ENCODE results near the gene MKKS.
"Not testable (repeated sequence)": the region's sequence is repeated elsewhere in the genome, so short reads cannot be mapped to it uniquely, and the experiment has no call there.

Gene MKKS

GRCh38 chr20:10404959-10405530 is 29.0 kb downstream of the MKKS start:
- no peak overlapping the region for H3K4me3 ChIP-seq (ENCODE audit: low read depth, low read length)
- no peaks in the 10 kb centered on the region for H3K27me3 ChIP-seq (ENCODE audit: control insufficient read depth, insufficient read depth, low read length)
- H3K4me1 ChIP-seq (ENCODE audit: control insufficient read depth, insufficient read depth, low read length) = no peaks in the 10 kb centered on the region

GRCh38 chr20:10404023-10404628 is 29.9 kb downstream of the MKKS start:
- Histone ChIP-seq H3K4me3 (ENCODE audit: low read depth, low read length) (no peak overlapping the region), H3K36me3 (ENCODE audit: control insufficient read depth, insufficient read depth, low read length) (peaks cover 4% of the 10 kb centered on the region), H3K4me1 (ENCODE audit: control insufficient read depth, insufficient read depth, low read length) (no peaks in the 10 kb centered on the region), H3K9me3 (ENCODE audit: control insufficient read depth, insufficient read depth, low read length) (no peaks in the 10 kb centered on the region), H3K9ac (ENCODE audit: low read depth, low read length) (no peak overlapping the region), H3K27me3 (ENCODE audit: control insufficient read depth, insufficient read depth, low read length) (no peaks in the 10 kb centered on the region)

More at GRCh38 chr20:10404959-10405530, 29.0 kb downstream of the MKKS start:
- Histone ChIP-seq H3K36me3 (ENCODE audit: control insufficient read depth, insufficient read depth, low read length) (peaks cover 4% of the 10 kb centered on the region), H3K9ac (ENCODE audit: low read depth, low read length) (no peak overlapping the region), H3K9me3 (ENCODE audit: control insufficient read depth, insufficient read depth, low read length) (no peaks in the 10 kb centered on the region)

GRCh38 chr20:10402938-10403608 is 30.9 kb downstream of the MKKS start:
- Histone ChIP-seq H3K4me1 (ENCODE audit: control insufficient read depth, insufficient read depth, low read length) (no peaks in the 10 kb centered on the region), H3K4me3 (ENCODE audit: low read depth, low read length) (no peak overlapping the region), H3K9me3 (ENCODE audit: control insufficient read depth, insufficient read depth, low read length) (no peaks in the 10 kb centered on the region), H3K27me3 (ENCODE audit: control insufficient read depth, insufficient read depth, low read length) (no peaks in the 10 kb centered on the region), H3K36me3 (ENCODE audit: control insufficient read depth, insufficient read depth, low read length) (peaks cover 4% of the 10 kb centered on the region), H3K9ac (ENCODE audit: low read depth, low read length) (no peak overlapping the region)

DNA sequence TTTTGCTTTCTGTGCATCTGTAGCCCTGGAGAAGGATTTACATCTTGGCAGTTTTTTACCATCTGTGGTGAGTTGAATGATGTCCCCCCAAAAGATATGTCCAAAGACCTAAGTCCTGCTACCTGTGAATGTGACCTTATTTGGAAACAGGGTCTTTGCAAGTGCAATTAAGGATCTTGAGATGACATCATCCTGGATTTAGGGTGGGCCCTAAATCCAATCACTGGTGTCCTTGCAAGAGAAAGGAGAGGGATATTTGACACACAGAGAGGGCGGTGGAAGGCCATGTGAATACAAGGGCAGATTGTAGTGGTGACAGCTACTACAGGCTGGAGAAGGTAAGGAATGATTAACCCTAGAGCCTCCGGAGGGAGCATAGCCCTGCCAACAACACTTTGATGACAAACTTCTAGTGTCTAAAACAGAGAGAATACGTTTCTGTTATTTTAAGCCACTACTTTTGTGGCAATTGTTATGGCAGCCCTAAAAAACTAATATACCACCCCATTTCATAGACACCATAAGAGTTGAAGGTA is 35.1 kb downstream of the MKKS start:
- Histone ChIP-seq H3K9me3 (ENCODE audit: control insufficient read depth, insufficient read depth, low read length) (no peaks in the 10 kb centered on the region), H3K27me3 (ENCODE audit: control insufficient read depth, insufficient read depth, low read length) (no peaks in the 10 kb centered on the region), H3K4me3 (ENCODE audit: low read depth, low read length) (no peak overlapping the region), H3K36me3 (ENCODE audit: control insufficient read depth, insufficient read depth, low read length) (no peaks in the 10 kb centered on the region), H3K9ac (ENCODE audit: low read depth, low read length) (no peak overlapping the region), H3K4me1 (ENCODE audit: control insufficient read depth, insufficient read depth, low read length) (no peaks in the 10 kb centered on the region)

GRCh38 chr20:10394752-10395151 is 39.3 kb downstream of the MKKS start:
- not testable (repeated sequence) for H3K9ac ChIP-seq (ENCODE audit: low read depth, low read length); H3K4me1 ChIP-seq (ENCODE audit: control insufficient read depth, insufficient read depth, low read length); H3K9me3 ChIP-seq (ENCODE audit: control insufficient read depth, insufficient read depth, low read length); H3K4me3 ChIP-seq (ENCODE audit: low read depth, low read length); H3K36me3 ChIP-seq (ENCODE audit: control insufficient read depth, insufficient read depth, low read length); H3K27me3 ChIP-seq (ENCODE audit: control insufficient read depth, insufficient read depth, low read length)

DNA sequence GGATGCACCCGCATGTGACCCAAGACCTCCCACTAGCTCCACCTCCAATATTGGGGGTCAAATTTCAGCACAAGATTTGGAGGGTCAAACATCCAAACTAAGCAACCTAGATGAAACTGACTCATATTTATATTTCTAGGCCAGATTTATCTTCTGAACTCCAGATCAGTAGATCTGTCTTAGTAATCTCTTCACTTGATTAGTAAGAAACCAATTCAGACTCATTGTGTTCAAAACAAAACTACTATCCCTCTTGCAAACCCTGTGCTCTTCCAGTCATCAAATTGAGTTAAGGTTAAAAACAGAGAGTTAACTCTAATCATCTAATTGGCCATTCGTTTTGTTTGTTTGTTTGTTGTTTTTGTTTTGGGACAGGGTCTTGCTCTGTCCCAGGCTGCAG is 43.3 kb downstream of the MKKS start:
- no peaks in the 10 kb centered on the region for H3K27me3 ChIP-seq (ENCODE audit: control insufficient read depth, insufficient read depth, low read length)
- no peak overlapping the region for H3K4me3 ChIP-seq (ENCODE audit: low read depth, low read length)
- no peaks in the 10 kb centered on the region for H3K36me3 ChIP-seq (ENCODE audit: control insufficient read depth, insufficient read depth, low read length)
- H3K9ac ChIP-seq (ENCODE audit: low read depth, low read length) = no peak overlapping the region
- H3K4me1 ChIP-seq (ENCODE audit: control insufficient read depth, insufficient read depth, low read length) = no peaks in the 10 kb centered on the region
- H3K9me3 ChIP-seq (ENCODE audit: control insufficient read depth, insufficient read depth, low read length) = no peaks in the 10 kb centered on the region

- Histone ChIP-seq H3K9ac (ENCODE audit: low read depth, low read length) (no peak overlapping the region), H3K27me3 (ENCODE audit: control insufficient read depth, insufficient read depth, low read length) (no peaks in the 10 kb centered on the region), H3K36me3 (ENCODE audit: control insufficient read depth, insufficient read depth, low read length) (no peaks in the 10 kb centered on the region)
These were observed 45.4 kb downstream of the MKKS start for GRCh38 chr20:10388597-10388996.

GRCh38 chr20:10387686-10388085 is 46.3 kb downstream of the MKKS start:
- H3K27me3 ChIP-seq (ENCODE audit: control insufficient read depth, insufficient read depth, low read length) = no peaks in the 10 kb centered on the region
- no peaks in the 10 kb centered on the region for H3K36me3 ChIP-seq (ENCODE audit: control insufficient read depth, insufficient read depth, low read length)
- H3K4me1 ChIP-seq (ENCODE audit: control insufficient read depth, insufficient read depth, low read length) = no peaks in the 10 kb centered on the region
- no peaks in the 10 kb centered on the region for H3K9me3 ChIP-seq (ENCODE audit: control insufficient read depth, insufficient read depth, low read length)
- H3K4me3 ChIP-seq (ENCODE audit: low read depth, low read length) = no peak overlapping the region
- no peak overlapping the region for H3K9ac ChIP-seq (ENCODE audit: low read depth, low read length)

More at GRCh38 chr20:10388597-10388996, 45.4 kb downstream of the MKKS start:
- H3K4me3 ChIP-seq (ENCODE audit: low read depth, low read length) = no peak overlapping the region
- no peaks in the 10 kb centered on the region for H3K4me1 ChIP-seq (ENCODE audit: control insufficient read depth, insufficient read depth, low read length)
- no peaks in the 10 kb centered on the region for H3K9me3 ChIP-seq (ENCODE audit: control insufficient read depth, insufficient read depth, low read length)

DNA sequence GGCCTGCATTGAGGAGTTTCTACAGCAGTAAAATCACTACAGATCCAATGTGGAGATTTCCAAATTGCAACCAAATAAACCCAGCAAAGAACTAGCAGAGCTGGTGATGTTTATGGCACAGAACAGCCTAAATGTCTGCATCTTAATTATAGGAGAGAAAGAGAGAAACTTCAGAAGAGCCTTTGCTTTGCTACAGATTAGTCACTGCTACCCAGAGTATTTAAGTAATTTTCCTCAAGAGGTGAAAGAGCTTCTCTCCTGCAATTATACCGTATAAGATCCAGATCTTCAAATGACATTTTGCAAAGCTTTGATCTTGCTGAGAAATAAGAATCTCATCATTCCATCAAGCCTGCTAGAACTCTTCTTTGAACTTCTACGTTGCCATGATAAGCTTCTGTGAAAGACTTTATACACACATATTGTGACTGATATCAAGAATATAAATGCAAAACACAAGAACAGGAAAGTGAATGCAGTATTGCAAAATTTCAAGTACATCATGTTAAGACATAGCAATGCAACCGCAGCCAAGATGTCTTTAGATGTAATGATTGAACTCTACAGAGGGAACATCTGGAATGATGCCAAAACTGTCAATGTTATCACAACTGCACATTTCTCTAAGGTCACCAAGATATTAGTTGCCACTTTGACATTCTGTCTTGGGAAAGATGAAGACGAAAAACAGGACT is 48.0 kb downstream of the MKKS start:
- H3K27me3 ChIP-seq (ENCODE audit: control insufficient read depth, insufficient read depth, low read length) = no peaks in the 10 kb centered on the region
- no peak overlapping the region for H3K9ac ChIP-seq (ENCODE audit: low read depth, low read length)
- no peaks in the 10 kb centered on the region for H3K36me3 ChIP-seq (ENCODE audit: control insufficient read depth, insufficient read depth, low read length)
- H3K4me3 ChIP-seq (ENCODE audit: low read depth, low read length) = no peak overlapping the region
- H3K4me1 ChIP-seq (ENCODE audit: control insufficient read depth, insufficient read depth, low read length) = no peaks in the 10 kb centered on the region
- no peaks in the 10 kb centered on the region for H3K9me3 ChIP-seq (ENCODE audit: control insufficient read depth, insufficient read depth, low read length)

DNA sequence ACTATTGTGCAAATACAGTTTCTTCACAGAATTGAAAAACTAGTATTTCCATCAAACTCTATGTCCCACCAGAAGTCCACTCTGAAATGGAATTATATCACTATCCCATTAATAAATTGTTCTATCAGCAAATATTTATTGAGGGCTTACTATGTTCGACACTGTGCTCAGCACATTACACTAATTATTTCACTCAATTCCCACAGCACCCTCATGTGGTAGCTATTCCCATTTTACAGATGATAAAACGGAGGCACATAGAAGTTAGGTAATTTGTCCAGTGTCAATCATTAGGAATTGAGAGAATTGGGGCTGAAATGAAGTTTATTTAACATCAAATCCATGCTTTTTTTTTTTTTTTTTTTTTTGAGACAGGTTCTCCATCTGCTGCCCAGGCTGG is 52.5 kb downstream of the MKKS start:
- Histone ChIP-seq H3K4me3 (ENCODE audit: low read depth, low read length) (no peak overlapping the region), H3K9ac (ENCODE audit: low read depth, low read length) (no peak overlapping the region), H3K4me1 (ENCODE audit: control insufficient read depth, insufficient read depth, low read length) (no peaks in the 10 kb centered on the region), H3K36me3 (ENCODE audit: control insufficient read depth, insufficient read depth, low read length) (no peaks in the 10 kb centered on the region), H3K9me3 (ENCODE audit: control insufficient read depth, insufficient read depth, low read length) (no peaks in the 10 kb centered on the region), H3K27me3 (ENCODE audit: control insufficient read depth, insufficient read depth, low read length) (no peaks in the 10 kb centered on the region)

GRCh38 chr20:10379761-10380160 is 54.3 kb downstream of the MKKS start:
- Histone ChIP-seq H3K4me1 (ENCODE audit: control insufficient read depth, insufficient read depth, low read length) (no peaks in the 10 kb centered on the region), H3K9me3 (ENCODE audit: control insufficient read depth, insufficient read depth, low read length) (no peaks in the 10 kb centered on the region), H3K9ac (ENCODE audit: low read depth, low read length) (no peak overlapping the region), H3K36me3 (ENCODE audit: control insufficient read depth, insufficient read depth, low read length) (no peaks in the 10 kb centered on the region), H3K27me3 (ENCODE audit: control insufficient read depth, insufficient read depth, low read length) (no peaks in the 10 kb centered on the region), H3K4me3 (ENCODE audit: low read depth, low read length) (no peak overlapping the region)
